OCI-LY3 (cell line): Measurements from ENCODE around the gene LTBP3.

Experiments used
- H2AFZ ChIP-seq: fragments of 200-600, 300-600 bp; shearing (Covaris generic); 2 replicates; pipeline ENCODE4 v1.6.0; 2014; ENCODE audit warnings: antibody characterized with exemption, low read depth, low read length
- H3K27ac ChIP-seq: fragments of 200-600, 300-600 bp; sonication (generic); 2 replicates; pipeline ENCODE4 v1.5.1; 2014; ENCODE audit warnings: mild to moderate bottlenecking, low read length, moderate library complexity, mixed read lengths
- H3K27me3 ChIP-seq: fragments of 200-600, 300-600 bp; sonication (generic); 2 replicates; pipeline ENCODE4 v1.6.1; 2014; ENCODE audit warnings: low read depth, low read length, mixed read lengths
- H3K36me3 ChIP-seq: fragments of 200-600, 300-600 bp; sonication (generic); replicated peaks from 2 replicates; pipeline ENCODE3; 2014; ENCODE audit warnings: low read depth, low read length, mixed read lengths
- H3K4me1 ChIP-seq: fragments of 300-600, 200-600 bp; sonication (generic); 2 replicates; pipeline ENCODE4 v1.6.1; 2014; ENCODE audit warnings: low read length, mixed read lengths
- H3K4me2 ChIP-seq: fragments of 200-600, 300-600 bp; sonication (generic); 2 replicates; pipeline ENCODE4 v1.6.1; 2014; ENCODE audit warnings: low read length, mixed read lengths
- H3K4me3 ChIP-seq: fragments of 300-600, 200-600 bp; sonication (generic); 2 replicates; pipeline ENCODE4 v1.5.1; 2014; ENCODE audit warnings: antibody characterized with exemption, mild to moderate bottlenecking, low read length, moderate library complexity
- H3K79me2 ChIP-seq: fragments of 300-600, 200-600 bp; shearing (Covaris generic); 2 replicates; pipeline ENCODE4 v1.6.1; 2014; ENCODE audit warnings: mild to moderate bottlenecking, low read length, mixed read lengths
- H3K9ac ChIP-seq: fragments of 300-600, 200-600 bp; shearing (Covaris generic); 2 replicates; pipeline ENCODE4 v1.6.0; 2014; ENCODE audit warnings: mild to moderate bottlenecking, low read length, moderate library complexity
- H3K9me3 ChIP-seq: fragments of 200-600, 300-600 bp; shearing (Covaris generic); 2 replicates; pipeline ENCODE4 v1.6.1; 2014; ENCODE audit warnings: low read length, mixed read lengths; ENCODE audit not compliant: insufficient read depth
- H4K20me1 ChIP-seq: fragments of 200-600, 300-600 bp; sonication (generic); 2 replicates; pipeline ENCODE4 v1.6.1; 2016; ENCODE audit warnings: low read length, mixed read lengths; ENCODE audit not compliant: insufficient read depth
- CTCF ChIP-seq: fragments of 200-600, 300-600 bp; sonication (generic); IDR thresholded peaks from 2 replicates; pipeline ENCODE4 v1.5.1; 2014; ENCODE audit warnings: antibody characterized with exemption, low read length, low read depth
- EZH2phosphoT487 ChIP-seq: fragments of 200-600 bp; shearing (Covaris generic); IDR thresholded peaks from 2 replicates; pipeline ENCODE4 v1.6.1; 2018; ENCODE audit warnings: antibody characterized with exemption, mixed run types, low read depth

The LTBP3 gene

GRCh38 chr11:65586247-65586630, 28.1 kb upstream of the LTBP3 start:
- Histone ChIP-seq H3K79me2 (no peaks in the 10 kb centered on the region), H3K27ac (peak overlapping the region; percentile 93), H3K4me3 (no peak overlapping the region), H3K4me2 (peak overlapping the region; percentile 84; the same call in 1 of the 2 replicates), H3K9ac (no peak overlapping the region), H3K4me1 (peaks cover 48% of the 10 kb centered on the region), H3K9me3 (no peaks in the 10 kb centered on the region), H2AFZ (no peak overlapping the region), H3K27me3 (no peaks in the 10 kb centered on the region), H4K20me1 (no peaks in the 10 kb centered on the region), H3K36me3 (peaks cover 18% of the 10 kb centered on the region)
- TF ChIP-seq EZH2phosphoT487 (no peak), CTCF (no peak)

GRCh38 chr11:65585396-65586246, 27.5 kb upstream of the LTBP3 start:
- TF ChIP-seq CTCF (no peak), EZH2phosphoT487 (no peak)
- no peaks in the 10 kb centered on the region for H4K20me1 ChIP-seq
- no peaks in the 10 kb centered on the region for H3K27me3 ChIP-seq
- no peak overlapping the region for H3K9ac ChIP-seq
- no peaks in the 10 kb centered on the region for H3K79me2 ChIP-seq
- peaks cover 23% of the 10 kb centered on the region for H3K36me3 ChIP-seq
- H3K4me2 ChIP-seq: no peak overlapping the region
- H3K4me1 ChIP-seq: peaks cover 48% of the 10 kb centered on the region
- H3K27ac ChIP-seq: no peak overlapping the region
- no peaks in the 10 kb centered on the region for H3K9me3 ChIP-seq
- H2AFZ ChIP-seq: no peak overlapping the region
- no peak overlapping the region for H3K4me3 ChIP-seq

GRCh38 chr11:65584723-65585171, 26.6 kb upstream of the LTBP3 start:
- Histone ChIP-seq H3K4me3 (no peak overlapping the region), H3K79me2 (no peaks in the 10 kb centered on the region), H3K4me1 (peaks cover 39% of the 10 kb centered on the region), H3K36me3 (peaks cover 24% of the 10 kb centered on the region), H3K4me2 (no peak overlapping the region), H3K9me3 (no peaks in the 10 kb centered on the region), H3K27me3 (no peaks in the 10 kb centered on the region), H3K27ac (no peak overlapping the region), H4K20me1 (no peaks in the 10 kb centered on the region), H3K9ac (no peak overlapping the region), H2AFZ (no peak overlapping the region)
- TF ChIP-seq EZH2phosphoT487: no peak

GRCh38 chr11:65584106-65584505, 25.9 kb upstream of the LTBP3 start:
- Histone ChIP-seq H2AFZ (no peak overlapping the region), H4K20me1 (no peaks in the 10 kb centered on the region), H3K9me3 (no peaks in the 10 kb centered on the region), H3K79me2 (no peaks in the 10 kb centered on the region), H3K27me3 (no peaks in the 10 kb centered on the region), H3K4me3 (no peak overlapping the region), H3K36me3 (peaks cover 24% of the 10 kb centered on the region), H3K27ac (no peak overlapping the region), H3K9ac (no peak overlapping the region), H3K4me2 (no peak overlapping the region), H3K4me1 (peaks cover 32% of the 10 kb centered on the region)
- TF ChIP-seq CTCF (no peak), EZH2phosphoT487 (no peak)
